A549 (cell line): Measurements from ENCODE around the gene CASQ1. TPM values are rescaled to one million over a fixed set of nuclear protein-coding genes. Genes with fewer than 3 reads are reported as not detected.

ENCODE experiments used
- ATAC-seq, 2 experiments: fragments of 200-7000 bp in 1 of 2; fragments of >200 bp in 1 of 2; cut with Nextera tagmentation in 1 of 2; cut with Tn5 transposase in 1 of 2; 3 replicates each; pipeline versions ENCODE4 v1.8.0 to v1.9.1; 2018 to 2020; ENCODE audit warnings: mild to moderate bottlenecking in 1 of 2, moderate library complexity in 1 of 2
- CTCF ChIA-PET: fragments of 300-600 bp; sonication (Branson Sonifier 250); formaldehyde crosslinking; extraction: SDS; loops from one replicate; lab custom pipeline; 2021; ENCODE audit warnings: antibody characterized with exemption, inconsistent platforms; lab: Yijun Ruan, JAX
- POLR2A ChIA-PET: fragments of 350-600 bp; formaldehyde crosslinking; extraction: SDS; loops from one replicate; lab custom pipeline; 2021; ENCODE audit warnings: antibody characterized with exemption, inconsistent platforms; lab: Yijun Ruan, JAX
- DNase-seq, 2 experiments: peaks; one replicate each; pipeline versions ENCODE4 v3.0.0 to v3.0.0-alpha.2; 2011 to 2016; ENCODE audit warnings: low read depth in 1 of 2, low spot score in 1 of 2
- FAIRE-seq: peaks from 2 replicates; lab custom pipeline; 2011; peaks lifted over from hg19 to GRCh38; lab: Jason Lieb, UNC
- H3K27ac ChIP-seq, 2 experiments: fragments of >200 bp; sonication (Bioruptor Twin); formaldehyde crosslinking; 3 replicates each; pipeline ENCODE4 v1.5.1; 2016 to 2017
- H3K4me1 ChIP-seq: fragments of >200 bp; sonication (Bioruptor Twin); formaldehyde crosslinking; 3 replicates; pipeline ENCODE4 v1.6.1; 2016
- H3K4me2 ChIP-seq: fragments of >200 bp; sonication (Bioruptor Twin); formaldehyde crosslinking; 3 replicates; pipeline ENCODE4 v1.6.1; 2016
- H3K4me3 ChIP-seq: fragments of >200 bp; sonication (Bioruptor Twin); formaldehyde crosslinking; 3 replicates; pipeline ENCODE4 v1.5.1; 2016
- H3K9me3 ChIP-seq: fragments of >200 bp; sonication (Bioruptor Twin); formaldehyde crosslinking; 3 replicates; pipeline ENCODE4 v1.6.1; 2016
- ATOH8 ChIP-seq: fragments of 250-450 bp; sonication (Bioruptor Pico); IDR thresholded peaks from 2 replicates; pipeline ENCODE4 v1.5.0; 2020; ENCODE audit warnings: low read depth, mild to moderate bottlenecking, moderate library complexity
- BCL3 ChIP-seq: fragments of >200 bp; sonication (Bioruptor Twin); formaldehyde crosslinking; IDR thresholded peaks from 3 replicates; pipeline ENCODE4 v1.6.1; 2016
- CEBPB ChIP-seq, 2 experiments: fragments of >200 bp in 1 of 2; sonication (Bioruptor Twin) in 1 of 2; formaldehyde crosslinking in 1 of 2; IDR thresholded peaks; 2 replicates each; pipeline ENCODE4 v1.6.1; 2012 to 2016
- EP300 ChIP-seq, 2 experiments: fragments of >200 bp; sonication (Bioruptor Twin); formaldehyde crosslinking; IDR thresholded peaks; 2 replicates in 1 of 2; 3 replicates in 1 of 2; pipeline ENCODE4 v1.6.1; 2016 to 2017
- ESRRA ChIP-seq: fragments of 150-350 bp; IDR thresholded peaks from 2 replicates; pipeline ENCODE4 v1.6.1; 2014; ENCODE audit warnings: mild to moderate bottlenecking, low read length, borderline replicate concordance
- FOSL2 ChIP-seq, 2 experiments: fragments of 450-650 bp in 1 of 2; fragments of >200 bp in 1 of 2; sonication (Bioruptor Twin) in 1 of 2; formaldehyde crosslinking; IDR thresholded peaks; 2 replicates each; pipeline versions ENCODE4 v1.5.0 to v1.6.1; 2016 to 2020; ENCODE audit warnings: mild to moderate bottlenecking in 1 of 2, moderate library complexity in 1 of 2
- HEYL ChIP-seq: fragments of 250-450 bp; sonication (Bioruptor Pico); IDR thresholded peaks from 2 replicates; pipeline ENCODE4 v1.8.0; 2021; ENCODE audit warnings: mild to moderate bottlenecking, moderate library complexity
- HMGXB4 ChIP-seq: fragments of 250-450 bp; sonication (Bioruptor Pico); IDR thresholded peaks from 2 replicates; pipeline ENCODE4 v1.5.0; 2021; ENCODE audit warnings: mild to moderate bottlenecking, moderate library complexity, borderline replicate concordance
- HOXA7 ChIP-seq: fragments of 250-450 bp; sonication (Bioruptor Pico); IDR thresholded peaks from 2 replicates; pipeline ENCODE4 v1.5.0; 2020; ENCODE audit warnings: mild to moderate bottlenecking, moderate library complexity
- HOXB13 ChIP-seq: fragments of 250-450 bp; sonication (Bioruptor Pico); IDR thresholded peaks from 2 replicates; pipeline ENCODE4 v1.5.0; 2020; ENCODE audit warnings: low read depth, mild to moderate bottlenecking, moderate library complexity
- HOXB5 ChIP-seq: fragments of 250-450 bp; sonication (Bioruptor Pico); IDR thresholded peaks from 2 replicates; pipeline ENCODE4 v1.5.0; 2020; ENCODE audit warnings: mild to moderate bottlenecking, moderate library complexity
- NPAS2 ChIP-seq: fragments of 250-450 bp; sonication (Bioruptor Pico); IDR thresholded peaks from 2 replicates; pipeline ENCODE4 v1.8.0; 2022; ENCODE audit warnings: mild to moderate bottlenecking, moderate library complexity, borderline replicate concordance
- PBX3 ChIP-seq: IDR thresholded peaks from 2 replicates; pipeline ENCODE4 v1.6.1; 2012
- PHF8 ChIP-seq: fragments of 200-600 bp; sonication (generic); IDR thresholded peaks from 2 replicates; pipeline ENCODE4 v1.6.1; 2016; ENCODE audit warnings: low read depth, mild to moderate bottlenecking, antibody characterized with exemption, moderate library complexity, borderline replicate concordance
- POLR2A ChIP-seq: IDR thresholded peaks from 2 replicates; pipeline ENCODE4 v1.6.1; 2012; ENCODE audit warnings: mild to moderate bottlenecking, low read length
- POLR2AphosphoS2 ChIP-seq: conservative IDR thresholded peaks from 2 replicates; pipeline ENCODE4 v1.6.1; 2012; ENCODE audit warnings: low read length, improper control_type of control experiment, inconsistent platforms
- RARB ChIP-seq: fragments of 250-450 bp; sonication (Bioruptor Pico); IDR thresholded peaks from 2 replicates; pipeline ENCODE4 v1.8.0; 2021; ENCODE audit warnings: mild to moderate bottlenecking, moderate library complexity
- REST ChIP-seq: fragments of 200-600 bp; sonication (generic); IDR thresholded peaks from 2 replicates; pipeline ENCODE4 v1.6.1; 2016; ENCODE audit warnings: antibody characterized with exemption, mild to moderate bottlenecking, moderate library complexity
- RNF2 ChIP-seq: fragments of 200-600 bp; sonication (generic); IDR thresholded peaks from 2 replicates; pipeline ENCODE4 v1.6.1; 2016; ENCODE audit warnings: low read depth, mild to moderate bottlenecking, antibody characterized with exemption, moderate library complexity, borderline replicate concordance
- TFCP2L1 ChIP-seq: fragments of 250-450 bp; sonication (Bioruptor Pico); IDR thresholded peaks from 2 replicates; pipeline ENCODE4 v1.5.0; 2021; ENCODE audit warnings: mild to moderate bottlenecking
- ZC3H11A ChIP-seq: fragments of 450-650 bp; IDR thresholded peaks from 2 replicates; pipeline ENCODE4 v1.6.1; 2014; ENCODE audit warnings: antibody characterized with exemption, mild to moderate bottlenecking
- ZFP36 ChIP-seq: fragments of 450-650 bp; IDR thresholded peaks from 2 replicates; pipeline ENCODE4 v1.6.1; 2014; ENCODE audit warnings: borderline replicate concordance; ENCODE audit not compliant: partially characterized antibody
- ZNF302 ChIP-seq: fragments of 250-450 bp; sonication (Bioruptor Pico); IDR thresholded peaks from 2 replicates; pipeline ENCODE4 v1.9.0; 2021; ENCODE audit warnings: inconsistent platforms, mild to moderate bottlenecking, moderate library complexity
- ZSCAN20 ChIP-seq: fragments of 250-450 bp; sonication (Bioruptor Pico); IDR thresholded peaks from 2 replicates; pipeline ENCODE4 v1.8.0; 2022; ENCODE audit warnings: mild to moderate bottlenecking, moderate library complexity
- WGBS: methylation state at CpG from one replicate; pipeline ENCODE4 v1.1.6; 2017; ENCODE audit errors: missing lambda C conversion rate; 5-methylcytosine and 5-hydroxymethylcytosine counted together
- polyA plus RNA-seq, 4 experiments: library from polyadenylated mRNA; depleted of rRNA in 3 of 4; stranded (reverse); fragments of >200 nt; fragmentation: RNase III in 1 of 4; extraction: RNeasy Plus Mini Kit Qiagen cat#74134 plus additional on column Dnase treatment in 1 of 4; gene quantifications; 2 replicates in 3 of 4; 3 replicates in 1 of 4; pipeline ENCODE4 v1.2.3, GENCODE V29; 2011 to 2017

CASQ1 gene
- polyA plus RNA-seq, 2 of the 4 experiments (the other 2 are of a cell fraction): 0.04 to 0.08 TPM

GRCh38 chr1:160211046-160211790 lies 20.8 kb downstream of the CASQ1 start:
- WGBS: 90% methylated on average over 10 of the region's 10 CpGs
- ATAC-seq (no peak), DNase-seq (no peak), FAIRE-seq (no peak)
- ChIA-PET POLR2A (no interaction called here), CTCF (interaction anchor here (0.5 to 7.6 kb wide), 14 partner anchors 9 to 779 kb away, joined by 3 to 52 read pairs (median 4); no protein-coding TSS in a partner anchor)
- no peaks in the 10 kb centered on the region for H3K9me3 ChIP-seq
- H3K27ac ChIP-seq: no peak overlapping the region
- H3K4me3 ChIP-seq: no peak overlapping the region
- H3K4me1 ChIP-seq: peaks cover 32% of the 10 kb centered on the region
- TF ChIP-seq RARB (CRISPR knock-in tag) (no peak), REST (no peak), FOSL2 (IDR thresholded peaks at IDR 0.05) (no peak), FOSL2 (CRISPR knock-in tag; IDR thresholded peaks at IDR 0.05) (no peak), ZNF302 (no peak), PHF8 (no peak), EP300 (IDR thresholded peaks at IDR 0.05) (no peak), CEBPB (IDR thresholded peaks at IDR 0.05) (no peak), TFCP2L1 (CRISPR knock-in tag) (no peak), HOXB13 (CRISPR knock-in tag) (no peak)
- H3K4me2 ChIP-seq: no peak overlapping the region

- CTCF ChIA-PET: interaction anchor here (0.6 to 4.4 kb wide), 4 partner anchors 12 to 113 kb away, joined by 3 to 24 read pairs (median 14); no protein-coding TSS in a partner anchor
- DNase-seq: no peak
- WGBS: 90% methylated on average over 2 of the region's 3 CpGs
- peaks cover 22% of the 10 kb centered on the region; the same call in 2 of the 3 replicates for H3K4me1 ChIP-seq
- no peak overlapping the region for H3K27ac ChIP-seq
- FAIRE-seq: no peak
- TF ChIP-seq ESRRA: no peak
- TF ChIP-seq HOXB13 (CRISPR knock-in tag): no peak
- no peak for TF ChIP-seq NPAS2
- no peak for TF ChIP-seq HMGXB4 (CRISPR knock-in tag)
- TF ChIP-seq ZC3H11A: no peak
- TF ChIP-seq HOXA7 (CRISPR knock-in tag): no peak
- TF ChIP-seq ZSCAN20: no peak
- no peak for TF ChIP-seq ZNF302
- TF ChIP-seq RNF2: no peak
- TF ChIP-seq PBX3: no peak
- TF ChIP-seq HEYL: no peak
- no peak for TF ChIP-seq HOXB5
- no peak for TF ChIP-seq BCL3
- no peak for TF ChIP-seq ZFP36
- TF ChIP-seq POLR2A: no peak
- TF ChIP-seq POLR2AphosphoS2: no peak
- no peak for TF ChIP-seq ATOH8 (CRISPR knock-in tag)
- TF ChIP-seq, all 56 proteins: peak for 0
- POLR2A ChIA-PET: no interaction called here
- H3K4me3 ChIP-seq: no peak overlapping the region
- ATAC-seq: no peak
- no peaks in the 10 kb centered on the region for H3K9me3 ChIP-seq
- H3K4me2 ChIP-seq: no peak overlapping the region
These were observed 24.2 kb downstream of the CASQ1 start for GRCh38 chr1:160214481-160215140.
